Gastrocnemius medialis (tissue), 4 donors: Measurements from ENCODE around the gene TFDP2. TPM values are rescaled to one million over a fixed set of nuclear protein-coding genes. Genes with fewer than 3 reads are reported as not detected.

ENCODE experiments used
- ATAC-seq, 2 donors: fragments of 150-250 bp; one replicate each; pipeline ENCODE4 v1.9.1; 2016
- DNase-seq, 2 donors: peaks; one replicate each; pipeline ENCODE4 v3.0.0-alpha.2; 2019
- H3K27ac ChIP-seq, 4 donors: fragments of 200-600 bp; sonication (generic); 1 replicate in 1 of 4; 2 replicates in 3 of 4; pipeline ENCODE4 v1.5.1; 2016 to 2018; ENCODE audit warnings: mild to moderate bottlenecking in 2 of 4, moderate library complexity in 1 of 4
- H3K27me3 ChIP-seq, 3 donors: fragments of 200-600 bp; sonication (generic) in 2 of 3; 1 replicate in 1 of 3; 2 replicates in 2 of 3; pipeline versions ENCODE4 v1.5.1 to v1.6.0; 2016 to 2019; ENCODE audit warnings: mild to moderate bottlenecking in 1 of 3, moderate library complexity in 1 of 3
- H3K36me3 ChIP-seq, 2 donors: fragments of 200-600 bp; sonication (generic) in 1 of 2; one replicate each; pipeline ENCODE4 v1.5.1; 2017 to 2018
- H3K4me1 ChIP-seq, 2 donors: fragments of 200-600 bp; sonication (generic) in 1 of 2; one replicate each; pipeline ENCODE4 v1.5.1; 2016 to 2017; ENCODE audit warnings: mild to moderate bottlenecking in 2 of 2
- H3K4me3 ChIP-seq, 4 donors: fragments of 200-600 bp; sonication (generic) in 3 of 4; 1 replicate in 1 of 4; 2 replicates in 3 of 4; pipeline ENCODE4 v1.5.1; 2016 to 2019; ENCODE audit warnings: mild to moderate bottlenecking in 2 of 4
- H3K9me3 ChIP-seq, 3 donors: fragments of 200-600 bp; sonication (generic) in 2 of 3; 1 replicate in 1 of 3; 2 replicates in 2 of 3; pipeline ENCODE4 v1.5.1; 2016 to 2019
- POLR2A ChIP-seq, 2 donors: fragments of 450-650 bp; IDR thresholded peaks; one replicate each; pipeline ENCODE4 v1.6.1; 2017; ENCODE audit warnings: antibody characterized with exemption in 2 of 2, mild to moderate bottlenecking in 2 of 2, moderate library complexity in 2 of 2
- in situ Hi-C, 4 donors: fragments of 200-750 bp; cut with MboI; loops; one replicate each; pipeline versions ENCODE4 v1.15.0 to v1.8.0; 2017; ENCODE audit warnings: low sequenced_read_pairs in 4 of 4
- intact Hi-C: fragments of 100-400 bp; cut with DNase I; formaldehyde crosslinking; loops from one replicate; pipeline ENCODE4 v1.15.1; 2023; ENCODE audit warnings: low total_unique reads
- total RNA-seq, 4 donors: library from RNA; depleted of rRNA; stranded (reverse); fragments of >200 nt; gene quantifications; one replicate each; pipeline versions ENCODE4 v1.1.0 to v1.2.3, GENCODE V29; 2016
- TF ChIP-seq, protein P1 (sequence below), 5 experiments: fragments of 450-650 bp in 3 of 5; fragments of 200-600 bp in 2 of 5; sonication (generic) in 2 of 5; IDR thresholded peaks in 4 of 5; conservative IDR thresholded peaks in 1 of 5; 1 replicate in 4 of 5; 2 replicates in 1 of 5; pipeline ENCODE4 v1.5.1; 2016 to 2019; ENCODE audit warnings: antibody characterized with exemption in 5 of 5, mild to moderate bottlenecking in 3 of 5, moderate library complexity in 3 of 5

The TFDP2 gene
- total RNA-seq, 4 donors from 2014 or later = 43.0 to 125 (median 52.4) TPM

DNA sequence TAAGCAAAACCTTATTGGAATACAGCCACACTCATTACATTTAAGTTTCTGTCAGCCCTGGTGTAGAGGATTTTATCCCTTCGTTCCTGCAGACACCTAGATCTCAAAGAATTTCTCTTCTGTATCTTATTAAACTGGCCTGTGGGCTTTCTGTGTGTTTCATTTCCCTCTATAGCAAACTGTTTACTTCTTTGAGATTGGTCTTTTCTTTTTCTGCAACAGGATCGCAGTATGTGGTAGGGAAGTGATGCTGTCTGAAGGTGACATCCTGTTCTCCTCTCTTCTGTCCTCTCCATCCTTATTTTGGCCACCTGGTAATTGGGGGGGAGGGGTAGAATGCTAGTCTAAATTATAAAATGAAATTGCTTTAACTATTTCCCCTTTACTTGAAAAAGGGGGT is 247.4 kb downstream of the TFDP2 start:
- Histone ChIP-seq H3K4me1 (no peaks in the 10 kb centered on the region), H3K36me3 (peaks cover 0 to 20% of the 10 kb centered on the region in 2 donors), H3K27me3 (no peaks in the 10 kb centered on the region), H3K4me3 (no peak overlapping the region), H3K27ac (no peak overlapping the region), H3K9me3 (no peaks in the 10 kb centered on the region)
- ATAC-seq (no peak), DNase-seq (no peak)
- TF ChIP-seq, protein P1, sequence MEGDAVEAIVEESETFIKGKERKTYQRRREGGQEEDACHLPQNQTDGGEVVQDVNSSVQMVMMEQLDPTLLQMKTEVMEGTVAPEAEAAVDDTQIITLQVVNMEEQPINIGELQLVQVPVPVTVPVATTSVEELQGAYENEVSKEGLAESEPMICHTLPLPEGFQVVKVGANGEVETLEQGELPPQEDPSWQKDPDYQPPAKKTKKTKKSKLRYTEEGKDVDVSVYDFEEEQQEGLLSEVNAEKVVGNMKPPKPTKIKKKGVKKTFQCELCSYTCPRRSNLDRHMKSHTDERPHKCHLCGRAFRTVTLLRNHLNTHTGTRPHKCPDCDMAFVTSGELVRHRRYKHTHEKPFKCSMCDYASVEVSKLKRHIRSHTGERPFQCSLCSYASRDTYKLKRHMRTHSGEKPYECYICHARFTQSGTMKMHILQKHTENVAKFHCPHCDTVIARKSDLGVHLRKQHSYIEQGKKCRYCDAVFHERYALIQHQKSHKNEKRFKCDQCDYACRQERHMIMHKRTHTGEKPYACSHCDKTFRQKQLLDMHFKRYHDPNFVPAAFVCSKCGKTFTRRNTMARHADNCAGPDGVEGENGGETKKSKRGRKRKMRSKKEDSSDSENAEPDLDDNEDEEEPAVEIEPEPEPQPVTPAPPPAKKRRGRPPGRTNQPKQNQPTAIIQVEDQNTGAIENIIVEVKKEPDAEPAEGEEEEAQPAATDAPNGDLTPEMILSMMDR (IDR thresholded peaks at IDR 0.05 in 4 of 5, conservative IDR thresholded peaks at IDR 0.05 in 1 of 5) = no peak
- TF ChIP-seq POLR2A (IDR thresholded peaks at IDR 0.05) = no peak
- intact Hi-C loops = no loop called here
- in situ Hi-C loops = no loop called here

DNA sequence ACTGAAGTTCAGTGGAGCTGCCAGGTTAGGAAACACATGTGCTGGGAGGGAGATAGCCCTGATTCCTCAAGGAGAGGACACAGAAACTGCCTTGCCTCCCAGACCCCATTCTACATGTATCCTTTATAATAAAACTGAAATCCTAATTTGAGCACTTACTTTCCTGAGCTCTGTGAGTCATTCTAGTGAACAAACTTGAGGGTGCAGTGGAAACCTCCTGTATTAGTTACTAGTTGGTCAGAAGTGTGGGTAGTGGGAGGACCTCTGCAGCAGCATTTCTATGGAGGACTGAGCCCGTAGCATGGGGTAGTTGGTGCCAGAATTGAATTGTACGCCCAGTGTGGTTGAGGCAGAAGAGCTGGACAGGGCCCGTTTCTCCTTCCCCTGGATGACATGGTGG is 249.0 kb downstream of the TFDP2 start:
- DNase-seq = no peak
- ATAC-seq = no peak
- Histone ChIP-seq H3K4me1 (no peaks in the 10 kb centered on the region), H3K36me3 (peaks cover 0 to 5% of the 10 kb centered on the region in 2 donors), H3K9me3 (no peaks in the 10 kb centered on the region), H3K27ac (no peak overlapping the region), H3K27me3 (no peaks in the 10 kb centered on the region), H3K4me3 (no peak overlapping the region)
- in situ Hi-C loops = no loop called here
- intact Hi-C loops = no loop called here
- TF ChIP-seq POLR2A (IDR thresholded peaks at IDR 0.05) = no peak
- TF ChIP-seq, protein P1 (IDR thresholded peaks at IDR 0.05 in 4 of 5, conservative IDR thresholded peaks at IDR 0.05 in 1 of 5) = no peak

DNA sequence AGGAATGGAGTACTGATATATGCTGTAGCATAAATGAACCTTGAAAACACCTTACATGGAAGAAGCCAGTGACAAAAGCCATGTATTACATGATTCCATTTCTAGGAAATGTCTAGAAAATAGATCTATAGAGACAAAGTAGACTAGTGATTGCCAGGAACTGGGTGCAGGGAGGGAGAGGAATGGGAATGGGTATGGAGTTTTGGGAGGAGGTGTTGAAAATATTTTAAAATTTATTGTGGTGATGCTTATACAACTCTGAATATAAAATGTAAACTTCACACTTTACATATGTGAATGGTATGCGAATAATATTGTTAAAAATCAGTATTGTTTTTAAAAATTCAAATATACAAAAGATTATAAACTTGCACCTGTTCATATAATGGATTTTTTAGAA is 250.4 kb downstream of the TFDP2 start:
- in situ Hi-C loops = loop anchor here in 1 of 4 donors (25.0 kb wide), 1 partner anchor 587 kb away; no protein-coding TSS in a partner anchor
- Histone ChIP-seq H3K27ac (no peak overlapping the region), H3K27me3 (no peaks in the 10 kb centered on the region), H3K4me3 (no peak overlapping the region), H3K36me3 (no peaks in the 10 kb centered on the region), H3K4me1 (no peaks in the 10 kb centered on the region), H3K9me3 (no peaks in the 10 kb centered on the region)
- TF ChIP-seq, protein P1 (IDR thresholded peaks at IDR 0.05 in 4 of 5, conservative IDR thresholded peaks at IDR 0.05 in 1 of 5) = no peak
- TF ChIP-seq POLR2A (IDR thresholded peaks at IDR 0.05) = no peak
- DNase-seq = no peak
- intact Hi-C loops = no loop called here
- no peak for ATAC-seq

DNA sequence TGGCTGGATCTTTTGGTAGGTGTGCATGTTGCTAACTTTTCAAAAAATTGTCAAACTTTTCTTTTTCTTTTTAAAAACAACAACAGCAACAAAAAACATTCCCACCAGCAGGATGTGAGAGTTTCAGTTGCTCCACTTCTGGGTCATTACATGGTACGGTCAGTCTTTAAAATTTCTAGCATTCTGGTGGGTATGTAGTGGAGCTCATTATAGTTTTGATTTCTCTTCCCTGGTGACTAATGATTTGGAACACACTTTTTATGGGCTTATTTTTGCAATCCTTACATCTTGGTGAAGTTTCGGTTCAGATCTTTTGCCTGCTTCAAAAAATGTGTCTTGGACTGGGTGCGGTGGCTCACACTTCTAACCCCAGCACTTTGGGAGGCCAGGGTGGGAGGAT is 253.6 kb downstream of the TFDP2 start:
- TF ChIP-seq POLR2A (IDR thresholded peaks at IDR 0.05) = no peak
- TF ChIP-seq, protein P1 (IDR thresholded peaks at IDR 0.05 in 4 of 5, conservative IDR thresholded peaks at IDR 0.05 in 1 of 5) = no peak
- Histone ChIP-seq H3K27me3 (no peaks in the 10 kb centered on the region), H3K27ac (no peak overlapping the region), H3K4me1 (no peaks in the 10 kb centered on the region), H3K36me3 (no peaks in the 10 kb centered on the region), H3K4me3 (no peak overlapping the region), H3K9me3 (no peaks in the 10 kb centered on the region)
- in situ Hi-C loops (loop anchor here in 1 of 4 donors (25.0 kb wide), 1 partner anchor 583 kb away; no protein-coding TSS in a partner anchor), intact Hi-C loops (no loop called here)
- ATAC-seq (no peak), DNase-seq (no peak)
